Sigmoid colon (tissue), 7 donors: Measurements from ENCODE around the gene JHY. TPM values are rescaled to one million over a fixed set of nuclear protein-coding genes. Genes with fewer than 3 reads are reported as not detected.

ENCODE experiments used
- DNase-seq: peaks from one replicate; pipeline ENCODE4 v3.0.0-alpha.2; 2019
- H3K27ac ChIP-seq, 4 donors: fragments of 200-600 bp; sonication (generic); one replicate each; pipeline ENCODE4 v1.5.1; 2016 to 2019; ENCODE audit warnings: mild to moderate bottlenecking in 1 of 4
- H3K27me3 ChIP-seq, 3 donors: fragments of 200-600 bp; sonication (generic); one replicate each; pipeline ENCODE4 v1.5.1; 2019; ENCODE audit warnings: mild to moderate bottlenecking in 1 of 3
- H3K36me3 ChIP-seq, 4 donors: fragments of 200-600 bp; sonication (generic); one replicate each; pipeline ENCODE4 v1.5.1; 2016 to 2019
- H3K4me1 ChIP-seq, 4 donors: fragments of 200-600 bp; sonication (generic); one replicate each; pipeline ENCODE4 v1.5.1; 2017 to 2019
- H3K4me3 ChIP-seq, 4 donors: fragments of 200-600 bp; sonication (generic); one replicate each; pipeline ENCODE4 v1.5.1; 2017 to 2019; ENCODE audit warnings: mild to moderate bottlenecking in 2 of 4, moderate library complexity in 1 of 4
- H3K9me3 ChIP-seq, 4 donors: fragments of 200-600 bp in 3 of 4; sonication (generic) in 3 of 4; one replicate each; pipeline versions ENCODE4 v1.5.1 to v1.6.1; 2013 to 2019
- EP300 ChIP-seq, 4 donors: sonication (generic); formaldehyde crosslinking; IDR thresholded peaks; one replicate each; pipeline ENCODE4 v1.6.1; 2017; ENCODE audit warnings: antibody characterized with exemption in 4 of 4
- POLR2A ChIP-seq, 2 donors: fragments of 450-650 bp; IDR thresholded peaks; one replicate each; pipeline ENCODE4 v1.6.1; 2016; ENCODE audit warnings: antibody characterized with exemption in 2 of 2, mild to moderate bottlenecking in 2 of 2, moderate library complexity in 2 of 2
- POLR2AphosphoS5 ChIP-seq, 4 donors: sonication (generic); formaldehyde crosslinking; IDR thresholded peaks; one replicate each; pipeline ENCODE4 v1.6.1; 2017; ENCODE audit warnings: antibody characterized with exemption in 4 of 4
- WGBS, 2 donors: extraction: QIAGEN DNeasy Blood & Tissue Kit; methylation state at CpG; one replicate each; pipeline ENCODE4 v1.1.7; 2013; 5-methylcytosine and 5-hydroxymethylcytosine counted together
- intact Hi-C: fragments of 100-400 bp; cut with DNase I; formaldehyde crosslinking; loops from one replicate; pipeline ENCODE4 v1.15.1; 2023
- polyA plus RNA-seq, 3 donors: library from polyadenylated mRNA; stranded (reverse); fragments of 200-250 nt; gene quantifications; one replicate each; pipeline ENCODE4 v1.2.3, GENCODE V29; 2013
- total RNA-seq, 4 donors: library from RNA; depleted of rRNA; stranded (reverse); fragments of >200 nt; gene quantifications; one replicate each; pipeline ENCODE4 v1.1.0, GENCODE V29; 2016
- TF ChIP-seq, protein P1 (sequence below), 4 experiments: fragments of 450-650 bp in 3 of 4; fragments of 200-600 bp in 1 of 4; IDR thresholded peaks; one replicate each; pipeline ENCODE4 v1.5.1; 2016 to 2019; ENCODE audit warnings: antibody characterized with exemption in 4 of 4, mild to moderate bottlenecking in 3 of 4, moderate library complexity in 2 of 4
- donor health status: healthy with polysubstance abuse.
- donor health status: Bipolar disorder and iron deficiency.
- donor health status: healthy.

JHY gene
- total and polyA plus RNA-seq, 7 donors: 0.46 to 8.9 (median 5.8) TPM

DNA sequence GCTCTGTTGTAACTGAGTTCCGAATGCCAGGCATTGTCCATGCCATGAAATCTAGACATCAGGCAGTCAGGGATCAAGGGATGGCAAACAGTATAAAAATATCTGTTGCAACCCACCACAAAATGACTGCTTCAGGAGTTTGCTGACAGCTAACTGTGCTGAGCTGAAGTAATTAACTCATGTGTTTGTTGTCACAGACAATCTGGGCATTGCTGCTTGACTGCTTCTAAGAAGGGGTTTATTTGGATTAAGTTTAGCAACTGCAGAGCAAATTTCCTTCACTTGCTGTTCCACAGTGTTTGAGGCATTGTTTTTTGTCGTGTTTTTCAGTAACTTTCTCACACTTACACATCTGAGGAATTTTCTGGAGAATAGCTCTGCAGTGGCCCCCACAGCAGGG, 68.7 kb downstream of the JHY start:
- 63 to 78% methylated on average over 2 of the region's 2 CpGs for WGBS, 2 donors
- Histone ChIP-seq H3K27ac (no peak overlapping the region), H3K36me3 (peaks cover 0 to 14% (median 0%) of the 10 kb centered on the region in 4 donors), H3K4me1 (no peaks in the 10 kb centered on the region), H3K4me3 (no peak overlapping the region), H3K9me3 (no peaks in the 10 kb centered on the region), H3K27me3 (no peaks in the 10 kb centered on the region)
- DNase-seq: no peak
- intact Hi-C loops: no loop called here
- no peak for TF ChIP-seq EP300 (IDR thresholded peaks at IDR 0.05)

DNA sequence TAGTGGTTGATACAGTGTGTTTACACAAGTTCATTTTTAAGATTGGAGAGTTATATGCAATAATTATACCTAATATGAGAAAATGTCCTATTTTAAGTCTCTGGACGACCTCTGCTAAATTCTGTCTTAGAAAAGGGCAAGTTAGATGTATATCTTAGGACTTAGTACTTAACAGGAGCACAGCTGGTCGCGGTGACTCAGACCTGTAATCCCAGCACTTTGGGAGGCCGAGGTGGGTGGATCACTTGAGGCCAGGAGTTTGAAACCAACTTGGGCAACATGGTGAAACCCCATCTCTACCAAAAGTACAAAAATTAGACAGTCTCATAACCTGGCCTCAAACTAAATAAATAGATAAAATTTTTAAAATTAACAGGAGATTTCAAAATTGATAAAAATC, 71.9 kb downstream of the JHY start:
- WGBS, 2 donors: 90 to 91% methylated on average over 4 of the region's 4 CpGs

DNA sequence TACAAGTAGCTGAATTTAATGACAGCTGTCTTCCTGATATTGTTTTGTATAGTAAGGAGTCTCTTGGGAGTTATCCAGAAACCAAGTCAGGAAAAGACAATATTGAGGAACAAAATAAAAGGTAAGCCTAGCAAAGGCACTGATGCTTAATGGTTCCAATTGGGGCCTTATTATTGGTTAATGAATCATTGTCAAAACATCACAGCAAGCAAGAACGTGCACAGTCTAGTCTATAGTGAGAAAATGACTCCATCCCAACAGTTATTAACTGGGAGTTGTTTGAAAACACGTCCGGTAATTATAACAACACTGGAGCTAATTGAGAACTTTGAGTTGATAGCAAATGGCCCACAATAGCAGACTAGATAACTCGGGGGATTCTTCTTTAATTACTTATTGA, 81.4 kb downstream of the JHY start:
- peaks cover 0 to 23% (median 0%) of the 10 kb centered on the region in 3 donors for H3K27me3 ChIP-seq
- WGBS, 2 donors: 66 to 81% methylated on average over 4 of the region's 4 CpGs
- H3K4me3 ChIP-seq: no peak overlapping the region
- H3K27ac ChIP-seq: no peak overlapping the region
- no peaks in the 10 kb centered on the region for H3K9me3 ChIP-seq
- DNase-seq: no peak
- no peaks in the 10 kb centered on the region for H3K4me1 ChIP-seq
- no peaks in the 10 kb centered on the region for H3K36me3 ChIP-seq
- TF ChIP-seq, protein P1, sequence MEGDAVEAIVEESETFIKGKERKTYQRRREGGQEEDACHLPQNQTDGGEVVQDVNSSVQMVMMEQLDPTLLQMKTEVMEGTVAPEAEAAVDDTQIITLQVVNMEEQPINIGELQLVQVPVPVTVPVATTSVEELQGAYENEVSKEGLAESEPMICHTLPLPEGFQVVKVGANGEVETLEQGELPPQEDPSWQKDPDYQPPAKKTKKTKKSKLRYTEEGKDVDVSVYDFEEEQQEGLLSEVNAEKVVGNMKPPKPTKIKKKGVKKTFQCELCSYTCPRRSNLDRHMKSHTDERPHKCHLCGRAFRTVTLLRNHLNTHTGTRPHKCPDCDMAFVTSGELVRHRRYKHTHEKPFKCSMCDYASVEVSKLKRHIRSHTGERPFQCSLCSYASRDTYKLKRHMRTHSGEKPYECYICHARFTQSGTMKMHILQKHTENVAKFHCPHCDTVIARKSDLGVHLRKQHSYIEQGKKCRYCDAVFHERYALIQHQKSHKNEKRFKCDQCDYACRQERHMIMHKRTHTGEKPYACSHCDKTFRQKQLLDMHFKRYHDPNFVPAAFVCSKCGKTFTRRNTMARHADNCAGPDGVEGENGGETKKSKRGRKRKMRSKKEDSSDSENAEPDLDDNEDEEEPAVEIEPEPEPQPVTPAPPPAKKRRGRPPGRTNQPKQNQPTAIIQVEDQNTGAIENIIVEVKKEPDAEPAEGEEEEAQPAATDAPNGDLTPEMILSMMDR (IDR thresholded peaks at IDR 0.05): no peak
- TF ChIP-seq EP300 (IDR thresholded peaks at IDR 0.05): no peak
- no peak for TF ChIP-seq POLR2A (IDR thresholded peaks at IDR 0.05)
- TF ChIP-seq POLR2AphosphoS5 (IDR thresholded peaks at IDR 0.05): no peak
- intact Hi-C loops: no loop called here

More for the DNA sequence above, 71.9 kb downstream of the JHY start:
- H3K4me3 ChIP-seq: no peak overlapping the region
- no peaks in the 10 kb centered on the region for H3K27me3 ChIP-seq
- no peak overlapping the region for H3K27ac ChIP-seq
- no peak for DNase-seq
- H3K4me1 ChIP-seq: no peaks in the 10 kb centered on the region
- H3K9me3 ChIP-seq: no peaks in the 10 kb centered on the region
- intact Hi-C loops: no loop called here
- TF ChIP-seq EP300 (IDR thresholded peaks at IDR 0.05) (no peak), POLR2A (IDR thresholded peaks at IDR 0.05) (no peak)
- TF ChIP-seq, protein P1 (IDR thresholded peaks at IDR 0.05): no peak
- peaks cover 0 to 13% (median 0%) of the 10 kb centered on the region in 4 donors for H3K36me3 ChIP-seq

DNA sequence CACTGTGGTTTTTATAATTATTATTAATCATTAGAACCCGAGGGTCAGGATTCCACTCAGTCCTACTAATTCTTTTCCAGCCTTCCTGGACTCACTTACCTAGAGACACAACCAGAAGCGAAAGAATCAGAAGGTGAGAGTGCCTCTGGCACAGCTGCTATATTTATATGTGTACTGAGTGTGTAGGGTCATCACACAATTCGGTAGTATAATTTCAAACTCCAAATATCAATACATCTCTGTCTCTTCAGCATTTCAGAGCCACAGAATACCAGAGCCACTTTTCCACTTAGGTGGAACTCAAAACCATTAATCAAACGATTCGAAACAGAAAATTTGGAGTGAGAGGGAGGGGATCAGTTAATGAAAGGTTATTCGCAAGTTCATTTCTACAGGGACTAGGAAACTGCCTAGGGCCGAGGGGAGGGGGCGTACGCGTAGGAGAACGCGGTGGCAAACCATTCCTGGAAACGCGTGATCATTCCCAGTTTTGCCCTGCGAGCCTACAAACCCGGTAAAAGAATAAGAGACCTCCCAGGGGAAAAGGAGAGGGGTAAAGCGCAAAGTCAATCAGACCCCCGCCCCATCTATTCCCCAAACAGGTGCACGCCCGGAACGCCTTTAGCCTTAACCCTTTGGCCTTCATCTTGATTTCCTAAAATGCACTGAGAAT, 93.6 kb downstream of the JHY start:
- no peak for DNase-seq
- no peaks in the 10 kb centered on the region for H3K9me3 ChIP-seq
- H3K4me1 ChIP-seq: peaks cover 0 to 25% (median 18%) of the 10 kb centered on the region in 4 donors
- intact Hi-C loops: no loop called here
- H3K4me3 ChIP-seq: no peak overlapping the region
- H3K27ac ChIP-seq: no peak overlapping the region
- H3K36me3 ChIP-seq: no peaks in the 10 kb centered on the region
- TF ChIP-seq POLR2A (IDR thresholded peaks at IDR 0.05): no peak
- no peak for TF ChIP-seq POLR2AphosphoS5 (IDR thresholded peaks at IDR 0.05)
- no peak for TF ChIP-seq EP300 (IDR thresholded peaks at IDR 0.05)
- TF ChIP-seq, protein P1 (IDR thresholded peaks at IDR 0.05): no peak
- H3K27me3 ChIP-seq: peaks cover 35 to 93% (median 64%) of the 10 kb centered on the region in 3 donors
- 9 to 18% methylated on average over 21 of the region's 21 CpGs for WGBS, 2 donors

DNA sequence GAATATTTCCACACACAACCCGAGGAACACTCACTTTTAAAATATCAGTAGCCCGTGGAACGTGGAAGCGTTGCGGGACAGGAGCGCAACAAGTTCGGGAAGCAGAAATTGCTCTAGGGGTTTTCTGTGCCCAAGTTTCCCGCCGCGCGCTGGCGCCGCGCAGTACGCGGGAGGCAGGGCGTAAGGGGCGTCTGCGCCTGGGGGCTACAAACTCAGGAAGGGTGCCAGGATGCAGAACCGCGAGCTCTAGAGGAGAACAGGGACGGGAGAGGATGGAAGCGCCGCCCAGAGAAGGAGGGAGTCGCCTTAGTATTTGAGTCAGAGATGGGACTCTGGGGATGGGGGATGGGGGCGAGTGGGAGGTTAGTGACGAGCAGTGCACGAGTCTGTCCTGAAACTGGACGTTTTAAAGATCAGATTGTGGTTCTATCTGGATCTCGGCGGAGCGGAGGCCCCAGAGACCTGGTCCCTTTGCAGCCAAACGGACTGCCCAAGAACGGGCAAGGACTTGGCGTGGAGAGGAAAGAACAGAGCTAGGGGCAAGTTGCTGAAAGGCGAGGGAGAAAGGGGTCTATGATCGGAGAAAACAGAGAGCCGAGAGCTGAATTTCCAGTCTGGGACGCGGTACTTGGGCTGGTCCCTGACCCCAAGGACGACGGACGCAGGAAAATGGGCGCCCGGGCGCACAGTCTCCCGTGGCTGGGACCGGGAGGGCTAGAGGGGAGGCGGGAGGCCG, 94.3 kb downstream of the JHY start:
- no peaks in the 10 kb centered on the region for H3K9me3 ChIP-seq
- no peak overlapping the region for H3K27ac ChIP-seq
- DNase-seq: no peak
- intact Hi-C loops: no loop called here
- peaks cover 0 to 25% (median 18%) of the 10 kb centered on the region in 4 donors for H3K4me1 ChIP-seq
- TF ChIP-seq, protein P1 (IDR thresholded peaks at IDR 0.05): no peak
- TF ChIP-seq EP300 (IDR thresholded peaks at IDR 0.05): no peak
- TF ChIP-seq POLR2A (IDR thresholded peaks at IDR 0.05): no peak
- WGBS, 2 donors: 5 to 14% methylated on average over 50 of the region's 50 CpGs
- H3K4me3 ChIP-seq: peak overlapping the region in 1 of 4 donors; percentile 12
- H3K36me3 ChIP-seq: no peaks in the 10 kb centered on the region
- peaks cover 40 to 93% (median 71%) of the 10 kb centered on the region in 3 donors for H3K27me3 ChIP-seq
